Measurements from ENCODE around the gene TRIM34.
"Not testable (repeated sequence)": the region's sequence is repeated elsewhere in the genome, so short reads cannot be mapped to it uniquely, and the experiment has no call there.

Gene TRIM34, protein sequence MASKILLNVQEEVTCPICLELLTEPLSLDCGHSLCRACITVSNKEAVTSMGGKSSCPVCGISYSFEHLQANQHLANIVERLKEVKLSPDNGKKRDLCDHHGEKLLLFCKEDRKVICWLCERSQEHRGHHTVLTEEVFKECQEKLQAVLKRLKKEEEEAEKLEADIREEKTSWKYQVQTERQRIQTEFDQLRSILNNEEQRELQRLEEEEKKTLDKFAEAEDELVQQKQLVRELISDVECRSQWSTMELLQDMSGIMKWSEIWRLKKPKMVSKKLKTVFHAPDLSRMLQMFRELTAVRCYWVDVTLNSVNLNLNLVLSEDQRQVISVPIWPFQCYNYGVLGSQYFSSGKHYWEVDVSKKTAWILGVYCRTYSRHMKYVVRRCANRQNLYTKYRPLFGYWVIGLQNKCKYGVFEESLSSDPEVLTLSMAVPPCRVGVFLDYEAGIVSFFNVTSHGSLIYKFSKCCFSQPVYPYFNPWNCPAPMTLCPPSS

DNA sequence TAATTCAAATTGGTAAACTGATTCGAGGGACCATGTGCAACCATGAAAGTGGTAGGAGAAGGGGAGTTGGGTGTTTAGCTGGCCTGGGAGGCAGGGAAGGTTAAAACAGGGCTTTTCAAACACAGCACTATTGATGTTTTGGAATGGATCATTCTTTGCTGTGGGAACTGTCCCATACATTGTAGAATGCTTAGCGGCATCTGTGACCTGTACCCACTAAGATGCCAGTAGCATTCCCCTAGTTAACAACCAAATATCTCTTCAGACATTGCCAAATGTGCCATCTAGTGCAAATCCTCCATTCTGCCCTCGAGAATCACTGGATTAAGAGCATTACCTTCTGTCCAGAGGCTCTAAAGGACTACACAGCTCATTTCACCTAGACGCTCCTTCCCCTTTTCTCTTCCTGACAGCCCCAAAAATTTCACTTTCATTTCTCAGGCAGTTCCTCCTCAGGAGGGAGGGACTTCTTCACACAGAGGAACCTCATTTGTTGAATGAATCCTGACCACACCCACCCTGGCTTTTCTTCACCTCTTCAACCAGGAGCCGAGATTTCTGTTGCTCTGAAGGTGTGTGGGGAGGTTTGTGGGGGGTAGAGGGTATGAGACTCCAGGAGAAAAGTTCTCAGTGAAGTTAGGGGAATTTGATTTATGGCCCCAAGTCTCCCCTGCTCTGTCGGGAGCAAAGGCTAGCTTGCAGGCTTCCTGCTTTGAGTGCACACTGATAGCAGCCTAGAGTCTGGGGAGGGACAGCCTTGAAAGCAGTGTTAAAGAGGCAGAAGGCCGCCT lies at the start of gene TRIM34:
TRIM34 (plus strand) TSS at position 513 of the 791 bp plus-strand sequence. CDS start 7,331 bp downstream, outside the sequence.
- DNase-seq (ENCODE audit: low read depth in 2 of 2), result no peak

DNA sequence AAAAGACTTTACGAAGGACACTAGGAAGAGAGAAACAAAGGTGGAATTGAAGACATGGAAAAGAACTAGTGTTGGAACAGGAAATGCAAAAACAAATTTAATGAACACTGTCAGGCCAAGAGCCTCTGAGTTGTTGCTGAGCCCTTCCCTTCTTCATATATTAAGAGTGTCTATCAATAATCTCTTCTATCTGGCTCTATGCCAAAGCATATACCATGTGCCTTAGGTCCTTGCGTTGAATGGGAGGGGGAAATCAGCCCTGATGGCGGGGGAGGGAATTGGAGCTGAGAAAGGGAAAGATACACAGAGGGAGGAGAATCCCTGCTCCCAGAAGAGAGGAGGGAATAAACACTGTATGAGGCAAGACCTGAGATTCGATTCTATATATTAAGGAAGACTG lies 49.6 kb upstream of the TRIM34 start:
- DNase-seq (ENCODE audit: low read depth in 2 of 2), result no peak

DNA sequence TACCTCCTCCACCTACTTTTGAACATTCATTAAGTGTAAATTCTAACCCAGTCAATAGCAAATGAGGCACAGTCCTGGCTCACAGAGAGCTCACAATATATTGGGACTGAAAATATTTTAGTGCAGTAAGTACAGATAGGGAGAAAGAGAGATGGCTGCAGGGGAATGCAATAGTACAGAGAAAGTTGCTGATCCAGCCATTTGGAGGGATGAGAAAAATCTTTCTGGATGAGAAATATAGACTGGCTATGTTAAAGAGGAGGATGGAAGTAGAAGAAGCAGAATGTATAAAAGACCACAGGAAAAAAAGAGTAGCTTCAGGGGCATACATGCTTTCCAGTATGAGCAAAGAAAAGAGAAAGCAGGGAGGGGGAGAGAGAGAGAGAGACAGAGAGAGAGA lies 47.7 kb upstream of the TRIM34 start:
- DNase-seq (ENCODE audit: low read depth in 2 of 2), result no peak

DNA sequence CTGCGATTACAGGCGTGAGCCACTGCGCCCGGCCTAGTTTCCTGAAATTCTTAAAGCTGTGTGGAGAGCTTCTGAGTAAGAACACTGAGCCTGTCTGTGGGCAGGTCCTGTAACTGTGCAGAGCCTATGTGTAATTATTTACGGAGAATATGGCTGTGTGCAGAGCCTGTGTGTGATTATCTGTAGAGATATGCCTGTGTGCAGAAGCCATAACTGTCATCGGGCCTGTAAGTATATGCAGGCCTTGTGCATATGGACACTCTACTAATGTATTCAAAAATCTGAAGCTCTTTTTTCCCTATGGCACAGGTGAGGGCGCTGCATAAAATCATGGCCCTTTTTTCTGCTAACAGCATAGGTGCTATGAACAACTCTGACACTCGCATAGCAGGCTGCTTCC lies 44.2 kb upstream of the TRIM34 start, which contains the start of gene OR52B6:
OR52B6 (plus strand) TSS at position 301 of the 400 bp plus-strand sequence; CDS start at position 301, 0 bp downstream.
- DNase-seq (ENCODE audit: low read depth in 2 of 2), result no peak

DNA sequence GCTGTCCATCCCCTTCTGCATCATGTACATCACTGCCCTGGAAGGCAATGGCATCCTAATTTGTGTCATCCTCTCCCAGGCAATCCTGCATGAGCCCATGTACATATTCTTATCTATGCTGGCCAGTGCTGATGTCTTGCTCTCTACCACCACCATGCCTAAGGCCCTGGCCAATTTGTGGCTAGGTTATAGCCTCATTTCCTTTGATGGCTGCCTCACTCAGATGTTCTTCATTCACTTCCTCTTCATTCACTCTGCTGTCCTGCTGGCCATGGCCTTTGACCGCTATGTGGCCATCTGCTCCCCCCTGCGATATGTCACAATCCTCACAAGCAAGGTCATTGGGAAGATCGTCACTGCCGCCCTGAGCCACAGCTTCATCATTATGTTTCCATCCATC lies 43.8 kb upstream of the TRIM34 start:
- DNase-seq (ENCODE audit: low read depth in 2 of 2), result no peak

DNA sequence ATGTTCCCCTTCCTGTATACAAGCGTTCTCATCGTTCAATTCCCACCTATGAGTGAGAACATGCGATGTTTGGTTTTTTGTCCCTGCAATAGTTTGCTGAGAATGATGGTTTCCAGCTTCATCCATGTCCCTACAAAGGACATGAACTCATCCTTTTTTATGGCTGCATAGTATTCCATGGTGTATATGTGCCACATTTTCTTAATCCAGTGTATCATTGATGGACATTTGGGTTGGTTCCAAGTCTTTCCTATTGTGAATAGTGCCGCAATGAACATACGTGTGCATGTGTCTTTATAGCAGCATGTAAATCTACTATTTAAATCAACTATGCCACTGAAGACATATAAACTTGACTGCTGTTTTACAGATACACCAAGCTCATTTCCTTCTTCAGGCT lies 40.3 kb upstream of the TRIM34 start:
- not testable (repeated sequence) for DNase-seq (ENCODE audit: low read depth in 2 of 2)

DNA sequence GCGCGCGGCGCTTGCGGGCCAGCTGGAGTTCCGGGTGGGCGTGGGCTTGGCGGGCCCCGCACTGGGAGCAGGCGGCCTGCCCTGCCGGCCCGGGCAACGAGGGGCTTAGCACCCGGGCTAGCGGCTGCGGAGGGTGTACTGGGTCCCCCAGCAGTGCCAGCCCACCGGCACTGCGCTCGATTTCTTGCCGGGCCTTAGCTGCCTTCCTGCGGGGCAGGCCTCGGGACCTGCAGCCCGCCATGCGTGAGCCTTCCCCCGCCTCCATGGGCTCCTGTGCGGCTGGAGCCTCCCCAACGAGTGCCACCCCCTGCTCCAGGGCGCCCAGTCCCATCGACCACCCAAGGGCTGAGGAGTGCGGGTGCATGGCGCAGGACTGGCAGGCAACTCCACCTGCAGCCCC lies 34.9 kb upstream of the TRIM34 start:
- DNase-seq (ENCODE audit: low read depth in 2 of 2), result not testable (repeated sequence)

DNA sequence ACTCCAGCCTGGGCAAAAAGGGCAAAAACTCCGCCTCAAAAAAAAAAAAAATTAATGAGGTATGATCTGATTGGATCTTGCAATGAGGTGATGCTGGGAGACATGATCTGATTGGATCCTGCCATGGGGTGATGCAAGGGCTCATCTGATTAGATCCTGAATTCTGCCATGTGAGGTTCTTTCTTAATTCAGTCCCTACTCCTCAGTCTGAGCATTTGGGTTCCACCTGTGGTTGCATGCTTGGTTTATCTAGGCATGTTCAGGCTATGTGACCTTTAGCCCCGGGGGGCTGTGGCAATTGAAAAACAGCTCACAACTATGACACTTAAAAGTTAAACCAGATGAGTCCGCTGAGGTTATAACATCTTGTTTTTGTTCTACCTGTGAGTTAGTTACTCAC lies 33.2 kb upstream of the TRIM34 start:
- no peak for DNase-seq (ENCODE audit: low read depth in 2 of 2)

DNA sequence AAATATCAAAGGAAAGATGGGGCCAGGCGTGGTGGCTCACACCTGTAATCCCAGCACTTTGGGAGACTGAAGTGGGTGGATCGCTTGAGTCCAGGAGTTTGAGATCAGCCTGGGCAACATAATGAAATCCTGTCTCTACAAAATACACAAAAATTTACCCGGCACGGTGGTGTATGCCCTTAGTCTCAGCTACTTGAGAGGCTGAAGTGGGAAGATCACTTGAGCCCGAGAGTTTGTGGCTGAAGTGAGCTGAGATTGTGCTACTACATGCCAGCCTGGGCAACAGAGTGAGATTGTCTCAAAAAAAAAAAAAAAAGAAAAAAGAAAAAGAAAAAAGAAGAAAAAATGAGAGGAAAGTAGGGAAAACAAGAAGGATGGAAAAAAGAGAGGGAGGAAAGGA lies 32.2 kb upstream of the TRIM34 start:
- no peak for DNase-seq (ENCODE audit: low read depth in 2 of 2)

DNA sequence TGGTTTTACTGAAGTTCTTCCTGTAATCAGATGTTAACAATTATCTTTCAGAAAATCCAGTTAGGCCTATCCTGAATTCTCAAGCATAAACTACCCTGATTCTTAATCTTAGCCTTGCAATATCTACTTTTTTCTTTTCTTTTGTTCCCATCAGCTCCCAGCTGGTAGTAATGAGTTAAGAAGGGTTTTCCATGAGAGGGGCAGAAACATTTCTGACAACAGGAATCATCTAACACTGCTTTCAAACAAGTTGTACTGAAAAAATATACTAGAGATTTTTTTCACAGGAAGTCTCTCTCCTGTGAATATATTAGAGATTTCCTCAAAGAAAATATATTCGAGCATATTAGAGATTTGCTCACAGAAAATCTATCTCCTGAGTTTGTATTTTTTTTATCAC lies 31.7 kb upstream of the TRIM34 start:
- DNase-seq (ENCODE audit: low read depth in 2 of 2), result no peak

DNA sequence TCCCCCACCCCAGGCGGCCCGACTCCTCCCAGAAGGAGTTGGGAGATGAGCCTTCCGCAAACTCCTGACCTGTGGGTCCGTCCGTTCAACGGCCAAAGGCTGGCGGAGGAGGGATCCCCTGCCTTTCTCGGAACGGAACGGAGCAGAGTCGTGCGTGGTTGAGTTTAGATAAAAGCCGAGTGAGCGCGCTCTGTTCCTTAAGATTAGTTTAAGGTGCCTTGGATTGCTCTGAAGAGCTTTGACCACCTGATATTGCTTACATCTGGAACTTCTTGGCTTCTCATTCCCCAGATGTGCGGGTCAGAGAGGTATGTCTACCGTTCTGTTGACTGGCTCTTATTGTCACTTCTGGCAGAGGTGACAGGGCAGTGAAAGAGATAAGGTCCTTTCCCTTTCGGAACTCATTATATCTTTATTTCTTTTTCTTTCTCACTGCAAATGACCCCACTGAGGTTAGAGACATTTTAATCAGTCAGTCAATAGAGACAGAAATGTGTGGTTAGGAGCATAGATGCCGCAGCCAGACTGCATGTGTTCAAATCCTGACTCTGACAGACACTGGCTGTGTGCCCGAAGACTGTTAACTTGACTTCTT lies 28.1 kb upstream of the TRIM34 start, which contains the start of gene TRIM6:
TRIM6 (plus strand) TSS at position 31 of the 595 bp plus-strand sequence; CDS start at position 292, 261 bp downstream.
- no peak for DNase-seq (ENCODE audit: low read depth in 2 of 2)

DNA sequence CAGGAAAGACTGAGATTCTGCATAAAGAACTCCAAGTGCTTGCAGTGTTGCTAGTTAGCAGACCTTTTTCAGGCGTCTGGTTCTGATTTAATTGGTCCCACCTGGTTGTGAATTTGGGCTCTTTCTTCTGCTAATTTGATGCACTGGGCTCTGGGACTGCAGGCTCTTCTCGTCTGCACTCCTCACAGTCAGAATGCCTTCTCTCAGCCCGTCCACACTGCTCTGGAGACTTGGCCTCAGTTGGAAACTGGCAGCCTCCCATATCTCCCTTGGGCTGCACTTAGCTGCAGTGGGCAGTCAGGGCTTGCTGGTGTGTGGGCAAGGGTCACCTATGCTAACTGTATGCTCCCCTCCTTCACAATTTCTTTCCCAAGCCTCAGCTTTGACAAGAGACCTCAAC lies 26.8 kb upstream of the TRIM34 start:
- DNase-seq (ENCODE audit: low read depth in 2 of 2), result no peak

DNA sequence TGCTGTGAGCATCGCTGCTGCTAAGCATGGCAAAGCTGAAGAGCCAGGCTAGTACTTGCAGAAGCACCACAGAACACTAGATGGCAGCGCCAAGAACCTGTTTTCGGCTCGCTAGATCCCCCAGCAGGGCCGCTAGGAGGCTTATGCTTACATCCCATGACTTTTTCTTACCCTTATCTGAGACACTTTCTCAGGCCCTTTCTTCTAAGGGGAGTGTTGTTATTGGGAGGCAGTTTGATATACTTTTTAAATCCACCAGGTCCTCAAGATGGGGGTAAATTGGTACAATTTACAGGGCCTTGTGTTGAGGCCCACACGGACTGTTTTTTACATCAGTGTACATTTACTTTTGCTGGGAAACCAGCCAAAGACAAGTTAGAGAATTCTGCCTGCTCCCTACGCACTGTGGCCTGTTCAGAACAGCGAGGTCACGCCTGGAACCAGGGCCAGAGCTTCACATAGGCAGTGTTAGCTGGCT lies 24.4 kb upstream of the TRIM34 start:
- DNase-seq (ENCODE audit: low read depth in 2 of 2), result peak in 1 of 2 experiments; percentile 36

DNA sequence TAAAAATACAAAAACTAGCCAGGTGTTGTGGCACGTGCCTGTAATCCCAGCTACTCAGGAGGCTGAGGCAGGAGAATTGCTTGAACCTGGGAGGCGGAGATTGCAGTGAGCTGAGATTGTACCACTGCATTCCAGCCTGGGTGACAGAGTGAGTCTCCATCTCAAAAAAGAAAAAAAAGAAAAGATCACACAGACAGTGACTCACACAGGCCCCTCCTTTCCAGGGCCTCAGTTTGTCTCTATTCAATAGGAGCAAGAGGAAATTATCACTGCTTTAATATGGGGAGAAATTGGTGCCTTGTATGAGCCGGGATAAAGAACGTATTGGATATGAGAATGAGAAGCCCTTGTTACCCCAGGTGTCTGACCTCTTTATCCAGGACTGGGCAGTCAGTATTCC lies 22.0 kb upstream of the TRIM34 start:
- not testable (repeated sequence) for DNase-seq (ENCODE audit: low read depth in 2 of 2)

DNA sequence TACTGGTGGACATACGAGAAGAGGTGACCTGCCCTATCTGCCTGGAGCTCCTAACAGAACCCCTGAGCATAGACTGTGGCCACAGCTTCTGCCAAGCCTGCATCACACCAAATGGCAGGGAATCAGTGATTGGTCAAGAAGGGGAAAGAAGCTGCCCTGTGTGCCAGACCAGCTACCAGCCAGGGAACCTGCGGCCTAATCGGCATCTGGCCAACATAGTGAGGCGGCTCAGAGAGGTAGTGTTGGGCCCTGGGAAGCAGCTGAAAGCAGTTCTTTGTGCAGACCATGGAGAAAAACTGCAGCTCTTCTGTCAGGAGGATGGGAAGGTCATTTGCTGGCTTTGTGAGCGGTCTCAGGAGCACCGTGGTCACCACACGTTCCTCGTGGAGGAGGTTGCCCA lies 21.5 kb upstream of the TRIM34 start:
- DNase-seq (ENCODE audit: low read depth in 2 of 2), result no peak

DNA sequence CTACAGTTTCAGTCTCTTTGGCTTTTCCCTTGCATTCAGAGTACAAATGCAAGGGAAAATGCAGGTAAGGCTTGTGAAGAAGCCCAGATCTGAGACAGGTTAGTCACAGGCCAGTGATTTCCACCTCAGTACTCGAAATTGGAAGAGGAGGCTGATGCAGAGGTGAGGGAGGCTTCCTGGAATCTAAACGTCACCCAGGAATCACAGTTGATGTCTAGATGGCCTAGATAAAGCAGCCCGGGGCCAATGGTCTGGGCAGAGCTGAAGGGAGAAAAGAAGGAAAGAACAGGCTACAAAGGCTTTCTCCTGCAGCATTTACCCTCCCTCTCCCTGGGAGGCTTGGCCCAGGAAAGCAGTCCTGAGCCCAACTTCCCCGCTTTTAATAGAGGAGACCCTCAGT lies 19.9 kb upstream of the TRIM34 start:
- DNase-seq (ENCODE audit: low read depth in 2 of 2), result no peak

DNA sequence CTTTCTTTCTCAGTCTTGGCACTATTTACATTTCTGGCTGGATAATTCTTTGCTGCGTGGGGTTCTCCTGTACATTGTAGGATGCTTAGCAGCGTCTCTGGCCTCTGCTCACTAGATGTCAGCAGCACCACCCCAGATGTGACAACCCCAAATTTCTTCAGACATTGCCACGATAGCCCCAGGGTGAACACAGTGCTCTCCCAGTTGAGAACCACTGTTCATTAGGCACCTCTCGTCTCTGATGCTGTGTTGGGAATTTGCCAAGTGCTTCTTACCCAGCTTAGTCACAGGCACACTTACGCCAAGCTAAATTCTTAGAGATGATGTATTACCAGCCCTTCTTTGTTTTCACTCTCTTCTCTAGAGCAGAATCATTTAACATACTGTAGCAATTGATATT lies 19.0 kb upstream of the TRIM34 start:
- DNase-seq (ENCODE audit: low read depth in 2 of 2), result no peak

DNA sequence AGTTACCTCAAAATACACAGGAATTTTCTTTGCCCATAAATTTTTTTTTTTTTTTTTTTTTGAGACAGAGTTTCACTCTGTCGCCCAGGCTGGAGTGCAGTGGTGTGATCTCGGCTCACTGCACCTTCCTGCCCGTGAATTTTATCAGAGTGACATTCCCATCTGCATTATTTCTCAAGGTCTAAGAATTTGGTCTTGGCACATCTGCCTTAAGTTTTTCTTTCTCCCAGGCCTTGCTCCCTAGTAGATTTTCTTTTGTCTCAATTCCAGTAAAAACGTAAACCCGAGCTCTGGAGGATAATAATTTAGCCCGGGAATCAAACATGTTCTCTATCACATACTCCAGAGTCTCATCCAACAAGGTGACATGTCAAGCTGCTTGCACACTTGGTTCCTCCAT lies 16.0 kb upstream of the TRIM34 start:
- no peak for DNase-seq (ENCODE audit: low read depth in 2 of 2)

DNA sequence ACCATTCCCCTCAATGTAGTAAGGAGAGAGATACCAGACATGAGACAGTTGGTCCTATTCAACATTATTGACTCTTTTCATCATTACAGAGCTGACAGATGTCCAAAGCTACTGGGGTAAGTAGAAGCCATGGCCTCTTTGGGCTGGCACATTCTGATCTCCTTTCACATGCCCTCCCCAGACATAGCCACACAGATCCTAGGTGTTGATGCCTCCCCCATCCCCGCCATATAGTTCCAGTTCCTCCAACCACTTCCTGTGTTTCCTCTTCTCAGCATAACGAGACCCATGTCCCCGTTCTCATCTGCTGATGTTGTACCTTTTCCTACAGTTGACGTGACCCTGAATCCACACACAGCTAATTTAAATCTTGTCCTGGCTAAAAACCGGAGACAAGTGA lies 14.4 kb upstream of the TRIM34 start:
- DNase-seq (ENCODE audit: low read depth in 2 of 2), result no peak

DNA sequence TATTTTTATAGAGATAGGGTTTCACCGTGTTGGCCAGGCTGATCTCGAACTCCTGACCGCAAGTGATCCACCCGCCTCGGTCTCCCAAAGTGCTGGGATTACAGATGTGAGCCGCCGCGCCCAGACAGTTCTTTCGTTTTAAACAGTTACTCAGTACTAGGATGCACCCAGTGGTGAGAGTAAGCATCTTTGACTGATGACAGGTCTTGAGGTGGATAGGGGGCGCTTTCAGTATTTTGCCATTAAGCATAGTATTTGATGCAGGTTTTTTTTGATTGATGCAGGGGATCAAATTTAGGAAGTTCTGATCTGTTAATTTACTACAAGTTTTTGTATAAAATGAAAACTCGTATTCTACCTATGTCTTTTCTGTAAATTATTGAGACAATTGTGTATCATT lies 13.2 kb upstream of the TRIM34 start:
- no peak for DNase-seq (ENCODE audit: low read depth in 2 of 2)

DNA sequence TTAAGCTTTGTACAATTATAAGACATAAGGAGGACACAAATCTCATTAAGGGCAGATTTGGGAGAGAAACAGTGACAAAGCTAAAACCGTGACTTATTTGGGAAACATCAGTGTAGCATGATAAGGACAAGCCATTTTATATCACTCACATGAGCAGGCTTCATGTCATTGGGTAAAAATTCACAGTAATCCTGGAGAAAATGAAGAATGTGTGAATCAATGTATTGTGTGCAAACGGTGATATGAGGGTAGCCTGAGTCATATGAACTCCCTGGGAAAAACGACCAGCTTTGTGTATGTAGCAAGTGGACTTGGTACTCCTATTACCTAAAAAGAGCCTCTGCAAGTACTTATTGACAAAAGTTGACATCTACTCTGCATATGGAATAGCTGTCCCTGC lies 6.0 kb upstream of the TRIM34 start:
- no peak for DNase-seq (ENCODE audit: low read depth in 2 of 2)
